DMS153 (cell line): ENCODE measurements around the gene COL6A3.
"Not testable (repeated sequence)": the region's sequence is repeated elsewhere in the genome, so short reads cannot be mapped to it uniquely, and the experiment has no call there.

ENCODE experiments used
- DNase-seq: peaks from one replicate; lab custom pipeline; 2025; lab: John Stamatoyannopoulos, UW

The COL6A3 gene

DNA sequence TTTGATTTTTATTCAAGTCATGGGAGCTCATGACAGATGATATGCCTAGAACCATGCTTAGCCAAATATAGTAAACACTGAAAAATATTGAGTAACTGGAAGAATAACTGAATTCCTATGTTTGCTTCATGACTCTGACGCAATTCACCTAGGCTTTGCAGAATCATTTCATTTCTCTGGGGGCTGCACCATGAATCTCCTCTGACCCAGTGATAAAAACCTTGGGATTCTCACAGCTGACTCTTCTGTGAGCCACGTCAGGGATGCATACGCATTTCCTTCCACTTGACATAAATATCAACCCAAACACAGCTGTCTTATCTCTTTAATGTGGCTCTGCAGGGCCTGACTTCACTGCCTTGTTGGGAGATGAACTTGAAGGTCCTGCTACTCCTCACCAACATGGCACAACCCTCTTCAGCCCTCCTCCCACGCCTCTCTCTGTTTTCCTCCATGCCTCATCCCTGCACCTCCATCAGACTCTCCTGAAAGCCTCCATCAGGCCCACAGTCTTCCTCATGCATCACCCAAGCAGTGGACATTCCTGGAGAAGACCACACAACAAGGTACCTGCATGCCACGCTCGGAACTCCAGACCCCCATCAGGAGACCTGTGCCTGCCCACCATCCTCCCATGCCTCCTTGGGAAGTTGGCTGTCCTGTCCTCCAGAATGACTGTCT is 29.8 kb downstream of the COL6A3 start:
- no peak for DNase-seq

DNA sequence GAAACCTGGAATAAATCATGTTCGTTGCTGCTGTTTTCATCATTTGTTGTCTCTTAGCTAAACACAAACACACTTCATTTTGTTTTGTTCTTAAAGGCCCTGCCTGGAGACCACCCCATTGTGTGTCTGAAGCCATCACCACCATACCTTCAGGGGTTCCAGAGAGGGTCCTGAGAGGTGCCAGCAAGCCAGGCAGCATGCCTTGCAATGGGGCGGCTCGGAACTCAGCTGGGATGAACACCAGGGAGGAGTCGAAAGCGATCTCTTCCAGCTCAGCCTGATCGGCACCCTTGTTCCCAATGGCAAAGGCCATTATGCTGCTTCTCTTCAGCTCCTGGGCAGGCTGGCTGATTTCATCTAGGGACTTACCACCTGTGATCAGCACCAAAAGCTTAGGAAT is 33.2 kb downstream of the COL6A3 start:
- DNase-seq: no peak

DNA sequence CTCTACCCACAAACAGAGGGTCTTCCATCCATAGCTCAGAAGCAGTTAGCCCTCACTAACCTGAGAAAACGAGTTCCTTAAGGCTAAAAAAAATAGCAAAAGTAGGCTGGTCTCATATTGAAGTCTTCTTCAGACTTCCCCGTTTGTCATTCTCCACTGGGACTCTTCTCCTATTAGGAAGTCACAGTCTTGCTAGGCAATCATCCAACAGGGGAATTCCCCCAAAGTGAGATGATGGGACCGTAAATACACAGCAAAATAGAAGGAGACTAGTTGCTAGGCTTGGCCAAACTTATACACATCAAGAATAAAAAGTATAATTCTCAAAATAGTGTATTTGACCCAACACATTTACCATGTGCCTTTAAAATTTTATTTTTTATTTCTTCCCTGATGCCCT is 34.3 kb downstream of the COL6A3 start:
- no peak for DNase-seq

DNA sequence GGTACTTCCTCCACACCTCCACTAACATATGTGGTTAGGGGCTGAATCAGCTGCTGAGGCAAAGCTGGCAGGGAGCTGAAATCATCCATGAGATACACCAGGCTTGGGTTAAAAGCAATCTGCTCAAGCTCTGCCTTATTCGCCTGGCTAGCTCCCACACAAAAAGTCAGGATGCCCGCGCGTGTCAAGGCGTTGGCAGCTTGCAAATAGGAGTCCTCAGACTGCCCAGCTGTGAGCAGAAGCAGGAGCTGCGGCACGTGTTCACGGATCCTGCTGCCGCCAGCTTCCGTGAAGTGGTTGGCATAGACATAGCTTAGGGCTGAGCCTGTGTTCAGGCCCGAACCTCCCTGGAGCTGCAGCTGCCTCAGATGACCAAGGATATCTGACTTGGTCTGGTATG is 35.3 kb downstream of the COL6A3 start:
- DNase-seq: no peak

DNA sequence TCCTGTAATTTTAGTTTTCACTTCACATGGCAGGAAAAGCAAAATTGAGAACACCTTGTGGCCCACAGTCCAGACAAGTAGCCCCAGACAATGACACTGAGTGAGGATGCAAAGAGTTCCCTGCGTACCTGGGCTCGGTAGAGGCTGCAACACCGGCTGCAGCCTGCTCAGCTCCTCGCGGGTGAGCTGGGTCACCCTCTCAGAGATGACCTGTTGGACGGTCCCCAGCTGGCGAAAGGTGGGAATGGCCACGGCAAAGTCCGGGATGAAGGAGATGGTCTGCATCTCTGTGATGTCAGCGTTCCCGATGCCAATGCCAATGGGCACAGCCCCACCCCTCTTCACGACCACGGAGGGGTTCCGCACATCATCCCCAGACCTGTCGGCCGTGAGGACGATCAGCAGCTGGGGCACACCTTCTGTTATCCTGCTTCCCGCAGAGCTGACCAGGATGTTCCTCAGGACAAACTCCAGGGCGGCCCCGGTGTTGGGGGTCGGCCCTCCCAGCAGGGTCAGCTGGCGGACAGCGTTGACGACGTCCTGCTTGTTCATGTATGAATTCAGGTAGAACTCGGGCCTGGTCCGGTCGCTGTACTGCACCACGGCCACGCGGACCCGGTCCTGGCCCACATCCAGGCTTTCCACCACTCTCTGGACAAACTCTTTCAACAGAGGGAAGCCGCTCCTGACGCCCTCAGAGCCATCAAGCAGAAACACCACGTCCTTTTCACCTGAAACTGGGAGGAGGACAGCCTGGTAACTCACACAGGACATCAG is 39.5 kb downstream of the COL6A3 start:
- no peak for DNase-seq

DNA sequence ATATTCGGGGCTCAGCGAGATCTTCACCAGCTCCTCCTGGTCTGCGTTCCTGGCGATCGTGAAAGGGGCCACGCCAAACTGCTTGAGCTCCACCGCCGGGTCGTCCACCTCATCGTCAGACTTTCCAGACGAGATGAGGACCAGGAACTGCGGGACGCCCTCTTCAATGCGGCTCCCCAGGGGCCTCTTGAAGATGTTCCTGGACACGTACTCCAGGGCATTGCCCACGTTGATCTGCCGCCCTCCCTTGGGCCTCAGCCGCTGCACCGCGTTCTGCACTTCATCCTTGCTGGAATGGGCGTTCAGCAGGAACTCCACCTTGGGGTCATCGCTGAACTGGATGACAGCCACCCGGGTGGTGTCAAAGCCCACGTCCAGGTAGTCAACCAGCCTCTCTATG is 42.1 kb downstream of the COL6A3 start:
- DNase-seq: no peak

DNA sequence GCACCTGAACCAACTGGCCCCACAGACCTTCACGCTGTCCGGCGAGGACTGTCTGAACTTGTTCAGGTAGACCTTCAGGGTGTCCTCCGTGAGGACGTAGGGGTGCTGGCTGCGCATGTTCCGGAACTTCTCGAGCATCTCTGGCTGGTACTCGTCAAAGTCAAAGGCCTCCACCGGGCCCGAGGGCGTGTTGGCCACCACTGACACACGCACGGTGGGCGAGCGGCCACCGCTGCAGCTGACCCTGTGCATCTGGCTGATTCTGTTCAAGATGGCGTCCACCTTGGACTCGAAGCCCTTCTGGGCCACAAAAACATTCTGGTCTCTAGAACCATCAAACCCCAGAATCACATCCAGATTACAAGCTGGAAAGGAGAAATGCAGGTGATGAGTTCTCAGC is 48.3 kb downstream of the COL6A3 start:
- no peak for DNase-seq

DNA sequence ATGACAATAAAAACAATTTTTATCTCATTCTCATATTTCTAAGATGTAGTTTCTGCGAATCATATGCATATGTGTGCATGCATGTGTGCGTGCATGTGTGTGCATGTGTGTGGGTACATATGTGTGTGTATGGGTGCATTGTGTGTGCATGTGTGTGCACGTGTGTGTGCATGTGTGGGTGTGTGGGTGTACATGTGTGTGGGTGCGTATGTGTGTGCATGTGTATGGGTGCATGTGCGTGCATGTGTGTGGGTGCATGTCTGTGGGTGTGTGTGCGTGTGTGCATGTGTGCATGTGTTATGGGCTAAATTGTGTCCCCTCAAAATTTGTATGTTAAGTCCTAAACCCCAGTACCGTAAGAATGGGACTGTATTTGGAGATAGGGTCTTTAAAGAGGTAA is 49.3 kb downstream of the COL6A3 start:
- DNase-seq: no peak

DNA sequence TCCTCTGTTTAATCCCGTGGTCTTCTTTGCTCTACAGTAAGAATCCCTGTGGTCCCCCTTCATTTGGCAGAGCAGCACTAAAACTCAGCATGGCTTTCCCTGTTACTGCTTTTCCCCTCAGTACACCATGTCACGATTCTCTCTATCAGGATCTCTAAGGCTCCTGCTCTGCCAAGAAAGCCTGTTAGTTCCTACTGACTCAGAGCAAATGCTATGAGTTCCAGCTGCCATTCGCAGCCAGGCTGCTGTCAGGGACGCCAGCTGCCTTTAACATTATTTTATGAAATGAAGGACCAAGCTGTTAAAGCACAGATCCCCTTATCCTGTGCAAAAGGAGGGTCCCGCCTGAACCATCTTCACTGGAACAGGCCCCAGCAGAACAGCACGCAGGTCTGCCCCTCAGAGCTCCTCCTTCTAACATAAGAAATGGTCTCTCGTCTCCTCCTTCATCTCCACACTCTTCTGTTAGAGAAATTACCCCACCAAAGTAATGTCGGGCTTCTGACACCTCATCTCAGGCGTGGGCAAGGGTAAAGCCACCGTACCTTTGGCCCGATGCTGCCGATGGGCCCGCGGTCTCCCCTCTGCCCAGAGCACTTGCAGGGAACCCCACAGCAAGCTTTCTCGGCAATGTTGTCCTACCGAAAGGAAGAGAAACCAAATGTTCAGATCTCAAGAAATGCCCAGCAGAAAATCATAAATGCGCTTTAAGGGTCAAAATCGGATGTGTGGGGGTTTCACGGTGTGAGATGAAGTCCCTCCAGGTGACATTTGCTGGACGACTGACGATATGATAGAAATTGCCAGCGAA is 52.6 kb downstream of the COL6A3 start:
- DNase-seq: no peak

DNA sequence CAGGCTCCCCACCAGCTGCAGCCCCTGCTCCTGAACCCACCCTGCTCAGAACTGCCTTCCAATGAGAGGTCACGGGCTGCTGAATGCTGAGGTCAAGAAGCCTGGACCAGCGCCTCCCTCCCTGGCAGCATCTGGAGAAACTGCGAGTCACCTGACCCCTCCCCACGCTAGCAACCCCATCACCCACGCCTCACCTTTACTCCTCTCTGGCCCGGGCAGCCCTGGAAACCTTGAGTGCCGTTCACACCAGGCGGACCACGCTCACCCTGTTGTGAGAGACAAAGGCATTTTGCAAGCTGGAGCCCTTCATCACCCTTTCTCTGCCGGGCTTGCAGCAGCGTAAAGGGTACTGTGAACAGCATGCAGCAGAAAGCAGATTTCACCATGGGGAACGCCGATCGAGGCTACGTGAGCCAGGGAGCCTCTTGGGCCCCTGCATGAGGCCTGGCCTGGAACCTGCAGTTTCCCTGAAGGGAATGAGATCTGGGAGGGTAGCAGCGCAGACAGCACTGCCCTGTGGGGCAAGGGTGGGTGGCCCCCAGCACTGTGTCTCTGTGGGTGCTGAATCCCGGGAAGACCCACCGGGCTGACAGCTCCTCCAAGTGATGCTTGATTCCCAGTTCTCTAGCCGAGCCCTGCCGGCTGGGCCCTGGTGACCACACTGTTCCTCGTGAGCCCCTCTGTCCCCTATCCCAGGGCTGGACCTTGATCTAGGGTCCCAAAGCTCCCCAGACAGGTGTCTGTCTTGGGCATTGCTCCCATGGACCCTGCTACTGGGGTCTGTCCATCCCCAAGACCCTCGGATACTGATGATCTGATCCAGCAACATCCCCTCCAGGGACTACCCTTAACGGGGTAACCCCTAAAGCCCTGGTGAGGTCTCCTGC is 53.8 kb downstream of the COL6A3 start:
- DNase-seq: no peak

DNA sequence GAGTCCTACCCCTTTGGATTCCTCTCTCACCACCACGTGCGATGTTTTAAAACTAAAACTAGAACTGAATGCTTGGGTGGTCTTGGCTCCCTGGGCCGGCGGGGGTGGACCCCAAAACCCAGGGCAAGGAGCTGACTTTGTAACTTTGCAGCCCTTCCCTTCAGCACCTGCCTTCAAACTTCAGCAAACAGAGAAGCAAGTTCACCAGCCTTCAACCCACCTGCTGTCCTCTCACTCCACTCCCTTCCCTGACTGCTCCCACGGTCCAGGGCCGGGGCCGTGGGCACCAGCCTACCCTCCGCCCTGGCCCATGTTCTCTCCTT is 54.5 kb downstream of the COL6A3 start:
- DNase-seq: no peak

DNA sequence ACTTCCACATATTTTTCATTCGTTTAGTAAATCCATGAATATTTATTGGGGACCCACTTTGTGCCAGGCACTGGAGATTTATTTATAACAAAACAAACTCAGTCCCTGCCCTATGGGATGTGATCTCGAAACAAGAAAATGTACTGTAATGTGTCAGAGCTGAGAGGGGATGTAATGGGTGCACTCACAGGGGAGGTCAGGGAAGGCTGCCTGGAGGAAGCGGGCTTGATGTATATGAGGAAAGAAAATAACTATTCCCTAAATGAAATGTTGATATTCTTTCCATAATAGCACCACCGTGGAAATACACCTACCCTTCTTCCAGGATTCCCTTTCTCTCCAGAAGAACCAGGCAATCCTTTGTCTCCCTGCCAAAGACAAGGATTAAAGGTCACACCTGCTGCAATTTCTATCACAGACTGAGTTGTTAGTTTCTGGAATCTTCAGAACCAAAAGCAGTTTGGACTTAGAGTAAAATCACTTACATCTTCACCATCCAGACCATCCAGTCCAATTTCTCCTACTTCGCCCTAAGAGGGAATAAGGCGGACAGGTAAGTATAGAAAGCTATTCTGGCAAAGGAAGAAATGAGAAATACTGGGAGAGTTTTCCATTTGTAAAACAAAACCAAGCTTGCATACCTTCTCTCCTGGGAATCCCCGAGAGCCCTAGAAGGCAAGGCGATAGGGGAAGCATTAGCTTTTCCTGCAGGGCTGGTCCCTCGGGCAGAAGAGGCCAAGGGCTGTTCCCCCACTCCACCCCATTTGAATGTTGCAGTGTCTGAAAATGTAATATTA is 55.0 kb downstream of the COL6A3 start:
- no peak for DNase-seq

DNA sequence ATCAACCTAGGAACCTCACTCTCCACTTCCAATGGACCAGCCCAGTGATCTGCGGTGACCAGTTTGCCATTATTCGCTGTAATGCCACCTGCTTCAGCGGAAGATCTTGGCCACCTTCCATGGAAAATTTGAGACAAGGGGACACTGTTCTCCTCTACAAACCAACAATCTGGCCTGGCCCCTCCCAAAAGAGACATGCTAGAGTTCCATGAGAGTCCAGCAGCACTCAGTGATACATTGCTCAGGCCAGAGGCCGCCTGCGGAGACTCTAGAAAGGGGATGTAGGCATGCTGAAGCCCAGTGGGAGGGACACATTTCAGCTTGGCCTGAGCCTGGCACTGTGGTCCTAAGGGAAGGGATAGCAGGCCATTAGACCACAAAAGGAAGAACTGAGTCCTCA is 58.3 kb downstream of the COL6A3 start:
- DNase-seq: no peak

DNA sequence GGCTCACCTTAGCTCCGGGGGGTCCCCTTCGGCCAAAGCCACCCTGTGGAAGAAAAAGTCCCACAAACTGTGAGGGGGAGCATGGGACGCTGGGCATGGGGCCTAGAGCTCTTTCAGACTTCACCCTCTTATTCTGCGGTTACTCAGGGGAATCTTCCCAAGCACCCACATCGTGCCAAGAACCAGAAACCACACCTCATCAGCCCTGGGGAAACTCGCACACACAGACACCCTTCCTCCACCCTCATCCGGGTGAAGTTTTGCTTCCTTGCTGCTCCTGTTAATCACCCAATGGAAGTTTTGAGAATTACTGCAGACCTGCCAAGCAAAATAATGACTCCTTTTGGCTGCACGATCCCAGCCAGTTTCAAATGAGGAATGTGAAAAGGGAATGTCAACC is 59.1 kb downstream of the COL6A3 start:
- no peak for DNase-seq

DNA sequence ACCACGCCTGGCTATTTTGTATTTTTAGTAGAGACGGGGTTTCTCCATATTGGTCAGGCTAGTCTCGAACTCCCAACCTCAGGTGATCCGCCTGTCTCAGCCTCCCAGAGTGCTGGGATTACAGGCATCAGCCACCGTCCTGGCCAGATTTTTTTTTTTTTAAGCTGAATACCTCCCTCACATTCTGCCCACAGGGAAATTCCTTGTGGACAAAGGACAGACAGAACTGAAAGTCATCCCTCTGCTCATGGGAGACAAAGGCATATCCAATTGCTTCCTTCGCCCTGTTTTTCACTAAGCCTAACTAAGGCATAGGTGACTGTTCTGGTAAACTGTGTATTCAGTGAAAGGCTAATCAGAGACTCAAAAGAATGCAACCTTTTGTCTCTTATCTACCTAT is 59.8 kb downstream of the COL6A3 start:
- not testable (repeated sequence) for DNase-seq

DNA sequence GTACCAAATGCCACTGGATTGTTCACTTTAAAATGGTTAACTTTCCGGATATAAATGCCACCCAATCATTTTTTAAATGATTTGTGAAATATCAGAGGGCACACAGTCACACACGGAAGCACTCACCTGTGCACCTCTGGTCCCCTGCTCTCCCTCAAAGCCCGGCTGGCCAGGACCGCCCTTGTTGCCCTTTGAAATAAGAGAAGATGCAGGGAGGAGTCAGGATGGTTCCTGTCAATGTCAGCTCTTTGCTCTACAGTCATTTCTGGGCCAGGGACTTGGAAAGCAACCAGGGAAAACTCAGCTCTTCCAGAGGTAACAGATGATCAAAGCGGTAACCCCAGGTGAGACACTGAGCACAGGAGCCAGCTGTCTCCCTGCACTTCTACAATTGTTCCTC is 60.7 kb downstream of the COL6A3 start:
- DNase-seq: no peak

DNA sequence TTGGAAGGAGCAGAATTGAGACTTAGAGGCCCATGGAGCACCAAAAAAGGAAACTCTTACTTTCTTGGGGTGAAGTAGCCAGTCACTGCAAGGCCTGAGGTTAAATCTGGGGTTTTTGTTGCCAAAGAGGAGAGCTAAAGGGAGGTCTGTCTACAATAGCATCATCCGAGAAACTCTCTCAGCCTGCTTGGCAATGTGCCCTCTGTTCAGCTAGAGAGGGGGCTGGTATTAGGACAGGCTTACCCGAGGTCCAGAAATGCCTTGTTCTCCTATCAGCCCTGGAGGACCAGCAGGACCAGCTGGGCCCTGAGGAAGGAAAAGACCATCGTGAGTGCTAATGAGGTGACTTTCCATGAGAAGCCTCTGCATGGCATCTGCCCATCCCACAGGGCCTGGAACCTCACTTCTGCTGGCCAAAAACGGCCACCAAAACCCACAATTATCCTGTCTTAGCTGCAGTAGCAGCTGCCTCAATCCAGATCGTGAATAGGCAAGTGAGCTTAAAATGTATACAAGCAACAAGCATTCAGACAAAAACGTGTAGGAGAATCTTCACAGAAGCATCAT is 61.6 kb downstream of the COL6A3 start:
- no peak for DNase-seq

DNA sequence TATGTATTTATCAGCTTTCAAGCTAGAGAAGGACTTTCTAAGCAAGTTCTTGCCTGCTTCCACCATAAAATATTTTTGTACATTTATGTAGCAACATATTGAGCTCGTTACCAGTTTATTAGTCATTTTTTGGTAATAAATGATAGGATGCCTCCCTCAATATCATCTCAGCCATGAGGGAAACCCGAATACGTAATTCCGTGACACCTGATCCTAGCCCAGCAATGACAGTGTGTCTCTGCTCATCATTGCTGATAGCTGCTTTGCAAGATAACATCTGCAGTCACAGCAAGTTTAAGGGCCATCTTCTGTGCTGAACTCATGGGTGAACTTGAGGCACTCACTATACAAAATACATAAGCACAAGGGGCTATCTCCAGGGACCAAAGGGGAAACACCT is 62.2 kb downstream of the COL6A3 start:
- no peak for DNase-seq

DNA sequence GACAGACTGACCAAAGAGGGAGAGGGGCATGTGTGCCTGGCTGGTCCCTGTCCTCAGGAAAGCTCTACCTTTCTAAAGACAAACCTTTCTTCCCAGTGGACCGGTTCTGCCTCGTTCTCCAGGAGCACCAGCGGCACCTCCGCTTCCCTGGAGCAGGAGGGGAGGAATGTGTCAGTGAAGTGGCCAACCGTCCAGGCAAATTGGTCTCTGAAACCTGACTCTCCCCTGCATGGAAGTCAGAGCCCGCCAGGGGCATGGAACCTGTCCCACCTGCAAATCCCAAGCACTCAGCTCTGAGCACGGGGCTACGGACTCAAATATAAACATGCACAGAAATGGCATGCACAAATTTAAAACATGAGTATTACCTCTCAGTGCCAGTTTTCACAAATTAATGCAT is 62.9 kb downstream of the COL6A3 start:
- DNase-seq: no peak

DNA sequence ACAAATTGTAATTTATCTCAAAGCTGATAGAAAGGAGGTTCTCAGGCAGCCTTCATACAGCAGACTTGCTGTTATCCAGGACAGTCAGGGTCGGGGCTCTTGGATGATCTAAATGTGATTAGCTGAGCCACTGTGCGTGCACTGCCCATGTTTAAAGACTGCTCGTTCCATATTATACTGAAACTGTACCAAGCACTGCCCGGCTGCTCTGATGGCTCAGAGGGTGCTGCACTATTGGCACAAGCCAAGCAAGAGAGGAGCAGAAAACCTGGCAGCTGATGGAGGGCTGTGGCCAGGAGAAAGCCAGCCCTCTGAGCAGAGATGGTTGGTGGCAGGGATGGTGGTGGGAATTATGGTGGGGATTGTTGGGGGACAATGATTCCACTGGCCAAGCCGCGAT is 63.4 kb downstream of the COL6A3 start:
- DNase-seq: no peak

DNA sequence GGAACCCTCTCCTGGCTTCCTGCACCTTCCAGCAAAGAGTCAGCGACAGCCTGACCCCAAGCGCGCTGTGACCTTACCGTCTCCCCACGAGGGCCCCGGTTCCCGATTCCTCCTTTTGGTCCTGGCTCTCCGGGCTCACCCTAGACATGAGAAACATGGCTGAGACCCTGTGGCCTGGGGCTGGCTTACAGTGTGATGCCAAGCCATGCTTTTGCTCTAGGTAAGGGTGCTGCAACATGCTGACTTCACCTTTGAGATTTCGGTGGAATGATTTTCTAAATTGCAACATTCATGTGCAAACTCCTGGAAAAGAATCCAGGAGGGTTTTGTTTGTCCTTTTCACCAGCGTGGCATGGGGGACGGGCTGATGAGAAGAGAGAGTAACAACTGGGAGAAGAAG is 63.9 kb downstream of the COL6A3 start:
- DNase-seq: no peak
